HG03159 (cell line): ENCODE results near the gene MOAP1.
"Not testable (repeated sequence)": the region's sequence is repeated elsewhere in the genome, so short reads cannot be mapped to it uniquely, and the experiment has no call there.

Experiments
- ATAC-seq: cut with Tn5 transposase; IDR thresholded peaks from one replicate; pipeline ENCODE4 v1.9.1; 2021; ENCODE audit warnings: mild to moderate bottlenecking, moderate library complexity; ENCODE audit not compliant: unreplicated experiment

MOAP1 gene

GRCh38 chr14:93184391-93185348 lies at the start of gene MOAP1, which contains the start of gene LYSET:
MOAP1 (minus strand) TSS chr14:93184897; CDS start chr14:93184242, 655 bp downstream.
LYSET (plus strand) TSS chr14:93185317; CDS start chr14:93185406, 89 bp downstream.
- ATAC-seq, result peak; percentile 80

- not testable (repeated sequence) for ATAC-seq
Measured at GRCh38 chr14:93233078-93233477, 48.4 kb upstream of the MOAP1 start.

- no peak for ATAC-seq
Measured at GRCh38 chr14:93232159-93232558, 47.5 kb upstream of the MOAP1 start.

- no peak for ATAC-seq
Measured at GRCh38 chr14:93231129-93231979, 46.7 kb upstream of the MOAP1 start.

GRCh38 chr14:93230539-93230938 lies 45.8 kb upstream of the MOAP1 start:
- no peak for ATAC-seq

- ATAC-seq, result no peak
Measured at GRCh38 chr14:93228550-93228949, 43.9 kb upstream of the MOAP1 start.

- no peak for ATAC-seq
Measured at GRCh38 chr14:93223565-93223964, 38.9 kb upstream of the MOAP1 start.

- ATAC-seq, result no peak
Measured at GRCh38 chr14:93220509-93220908, 35.8 kb upstream of the MOAP1 start.

- ATAC-seq, result peak; percentile 58
Measured at GRCh38 chr14:93219103-93219726, 34.5 kb upstream of the MOAP1 start.

GRCh38 chr14:93214598-93214997 lies 29.9 kb upstream of the MOAP1 start:
- no peak for ATAC-seq

- peak; percentile 56 for ATAC-seq
Measured at GRCh38 chr14:93212432-93212831, 27.7 kb upstream of the MOAP1 start.

- ATAC-seq, result peak; percentile 43
Measured at GRCh38 chr14:93207468-93208308, 23.0 kb upstream of the MOAP1 start.

GRCh38 chr14:93206793-93207467 lies 22.2 kb upstream of the MOAP1 start, which contains the start of the genes GON7 and UBR7:
GON7 (minus strand) TSS chr14:93207065; CDS start chr14:93207037, 28 bp downstream.
UBR7 (plus strand) TSS chr14:93207256; CDS start chr14:93207292, 36 bp downstream.
- peak; percentile 81 for ATAC-seq

GRCh38 chr14:93201155-93201704 lies 16.5 kb upstream of the MOAP1 start:
- ATAC-seq, result no peak

GRCh38 chr14:93200553-93200952 lies 15.9 kb upstream of the MOAP1 start:
- no peak for ATAC-seq

GRCh38 chr14:93199031-93199430 lies 14.3 kb upstream of the MOAP1 start:
- no peak for ATAC-seq

- ATAC-seq, result no peak
Measured at GRCh38 chr14:93195316-93195999, 10.8 kb upstream of the MOAP1 start.

GRCh38 chr14:93186956-93187355 lies 2.3 kb upstream of the MOAP1 start:
- ATAC-seq, result no peak
